ENCODE measurements around the gene SYNDIG1. TPM values are rescaled to one million over a fixed set of nuclear protein-coding genes. Genes with fewer than 3 reads are reported as not detected.

Gene SYNDIG1
- total RNA-seq, 4 donors from 2014 or later: 8.3 to 12.4 (median 10.2) TPM

DNA sequence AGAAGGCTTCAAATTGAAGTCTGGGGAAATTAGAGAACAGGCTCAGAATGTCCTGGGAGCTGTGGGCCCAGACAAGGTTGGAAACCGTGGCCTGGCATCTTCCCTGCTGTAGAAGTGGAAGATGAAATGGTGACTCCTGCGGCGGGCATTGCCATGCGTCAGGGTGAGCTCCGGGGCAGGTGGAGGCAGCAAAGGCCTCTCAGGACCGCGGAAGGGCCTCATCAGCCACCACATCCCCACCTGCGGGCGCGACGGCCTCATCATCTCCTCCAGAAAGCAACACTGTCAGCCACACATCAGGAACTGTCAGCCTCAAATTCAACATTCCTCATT, 161.7 kb downstream of the SYNDIG1 start:
- TF ChIP-seq, protein P1, sequence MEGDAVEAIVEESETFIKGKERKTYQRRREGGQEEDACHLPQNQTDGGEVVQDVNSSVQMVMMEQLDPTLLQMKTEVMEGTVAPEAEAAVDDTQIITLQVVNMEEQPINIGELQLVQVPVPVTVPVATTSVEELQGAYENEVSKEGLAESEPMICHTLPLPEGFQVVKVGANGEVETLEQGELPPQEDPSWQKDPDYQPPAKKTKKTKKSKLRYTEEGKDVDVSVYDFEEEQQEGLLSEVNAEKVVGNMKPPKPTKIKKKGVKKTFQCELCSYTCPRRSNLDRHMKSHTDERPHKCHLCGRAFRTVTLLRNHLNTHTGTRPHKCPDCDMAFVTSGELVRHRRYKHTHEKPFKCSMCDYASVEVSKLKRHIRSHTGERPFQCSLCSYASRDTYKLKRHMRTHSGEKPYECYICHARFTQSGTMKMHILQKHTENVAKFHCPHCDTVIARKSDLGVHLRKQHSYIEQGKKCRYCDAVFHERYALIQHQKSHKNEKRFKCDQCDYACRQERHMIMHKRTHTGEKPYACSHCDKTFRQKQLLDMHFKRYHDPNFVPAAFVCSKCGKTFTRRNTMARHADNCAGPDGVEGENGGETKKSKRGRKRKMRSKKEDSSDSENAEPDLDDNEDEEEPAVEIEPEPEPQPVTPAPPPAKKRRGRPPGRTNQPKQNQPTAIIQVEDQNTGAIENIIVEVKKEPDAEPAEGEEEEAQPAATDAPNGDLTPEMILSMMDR (IDR thresholded peaks at IDR 0.05): no peak
- no peak for TF ChIP-seq POLR2A (IDR thresholded peaks at IDR 0.05)
- no peak overlapping the region for H3K4me3 ChIP-seq (replicated peaks in 1 of 3)
- H3K36me3 ChIP-seq: no peaks in the 10 kb centered on the region
- H3K4me1 ChIP-seq: no peaks in the 10 kb centered on the region
- intact Hi-C loops (cut with DNase I): no loop called here
- no peak for DNase-seq
- no peaks in the 10 kb centered on the region for H3K27me3 ChIP-seq
- H3K27ac ChIP-seq: no peak overlapping the region
- 97% methylated on average over 11 of the region's 11 CpGs for WGBS, 2 donors
- H3K9me3 ChIP-seq: no peaks in the 10 kb centered on the region

DNA sequence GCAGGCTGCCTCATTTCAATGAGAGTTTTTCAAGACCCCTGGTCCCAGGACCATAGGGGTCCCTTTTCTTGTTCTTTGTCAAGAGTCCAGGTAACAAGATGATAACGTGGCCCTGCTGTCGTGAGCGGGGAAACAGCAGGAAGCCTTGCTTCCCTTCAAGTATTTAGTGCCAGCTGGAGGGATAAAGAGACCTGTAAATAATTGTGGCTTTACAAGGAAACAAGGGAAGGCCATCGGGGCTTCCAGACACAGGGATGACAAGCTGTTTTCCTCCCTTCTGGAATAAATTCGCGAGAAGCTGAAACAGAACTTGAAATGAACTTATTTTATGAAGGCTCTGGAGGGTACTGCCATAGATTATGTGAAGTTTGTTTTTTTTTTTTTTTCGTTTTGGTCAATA, 163.2 kb downstream of the SYNDIG1 start:
- Histone ChIP-seq H3K9me3 (no peaks in the 10 kb centered on the region), H3K36me3 (no peaks in the 10 kb centered on the region), H3K27me3 (no peaks in the 10 kb centered on the region), H3K4me3 (replicated peaks in 1 of 3) (no peak overlapping the region), H3K27ac (no peak overlapping the region), H3K4me1 (no peaks in the 10 kb centered on the region)
- intact Hi-C loops (cut with DNase I): no loop called here
- TF ChIP-seq, protein P1 (IDR thresholded peaks at IDR 0.05): no peak
- no peak for TF ChIP-seq POLR2A (IDR thresholded peaks at IDR 0.05)
- 75 to 78% methylated on average over 7 of the region's 7 CpGs for WGBS, 2 donors
- no peak for DNase-seq

DNA sequence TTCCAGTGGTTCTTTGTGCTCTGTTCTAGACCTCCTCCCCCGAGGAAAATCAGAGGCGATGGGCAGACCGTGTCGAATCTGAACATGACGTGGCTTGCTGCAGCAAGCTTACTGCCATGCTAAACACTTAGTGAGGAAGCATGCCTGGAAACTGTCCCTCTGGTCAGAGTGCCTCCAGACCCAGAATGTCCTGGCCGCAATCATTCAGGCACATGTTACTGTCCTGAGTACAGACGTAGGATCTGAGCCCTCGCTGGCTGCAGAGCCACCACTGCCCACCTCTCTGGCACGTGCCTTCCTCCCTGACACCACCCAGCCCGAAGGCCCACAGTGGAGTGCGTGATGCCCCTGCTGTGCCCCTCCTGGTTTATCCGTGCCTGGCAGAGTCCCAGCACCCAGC, 163.6 kb downstream of the SYNDIG1 start:
- Histone ChIP-seq H3K27ac (no peak overlapping the region), H3K9me3 (no peaks in the 10 kb centered on the region), H3K27me3 (no peaks in the 10 kb centered on the region), H3K4me3 (replicated peaks in 1 of 3) (no peak overlapping the region), H3K4me1 (no peaks in the 10 kb centered on the region), H3K36me3 (no peaks in the 10 kb centered on the region)
- intact Hi-C loops (cut with DNase I): no loop called here
- 83 to 86% methylated on average over 12 of the region's 12 CpGs for WGBS, 2 donors
- no peak for TF ChIP-seq POLR2A (IDR thresholded peaks at IDR 0.05)
- TF ChIP-seq, protein P1 (IDR thresholded peaks at IDR 0.05): no peak
- no peak for DNase-seq

DNA sequence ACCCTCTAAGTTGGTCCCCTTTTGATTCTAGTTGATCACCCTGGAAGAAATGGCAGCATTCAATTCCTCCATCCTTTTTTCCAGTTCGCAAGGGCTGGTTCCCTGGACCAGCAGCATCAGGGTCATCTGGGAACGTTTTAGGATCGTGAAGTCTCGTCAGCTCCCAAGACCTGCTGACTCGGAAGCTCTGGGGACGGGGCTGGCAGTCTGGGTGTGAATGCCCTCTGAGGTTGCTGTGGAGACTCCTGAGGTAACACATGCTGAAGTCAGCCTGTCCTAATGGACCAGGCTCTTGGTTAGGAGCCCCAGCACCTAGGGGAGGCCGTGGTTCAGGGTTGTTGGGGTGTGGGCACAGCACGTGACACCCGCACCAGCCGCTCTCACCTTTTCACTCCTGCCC, 164.1 kb downstream of the SYNDIG1 start:
- TF ChIP-seq, protein P1 (IDR thresholded peaks at IDR 0.05): no peak
- no peak for TF ChIP-seq POLR2A (IDR thresholded peaks at IDR 0.05)
- intact Hi-C loops (cut with DNase I): no loop called here
- WGBS, 2 donors: 95% methylated on average over 10 of the region's 10 CpGs
- Histone ChIP-seq H3K36me3 (no peaks in the 10 kb centered on the region), H3K4me1 (no peaks in the 10 kb centered on the region), H3K9me3 (no peaks in the 10 kb centered on the region), H3K27ac (no peak overlapping the region), H3K4me3 (replicated peaks in 1 of 3) (no peak overlapping the region), H3K27me3 (no peaks in the 10 kb centered on the region)
- DNase-seq: no peak

DNA sequence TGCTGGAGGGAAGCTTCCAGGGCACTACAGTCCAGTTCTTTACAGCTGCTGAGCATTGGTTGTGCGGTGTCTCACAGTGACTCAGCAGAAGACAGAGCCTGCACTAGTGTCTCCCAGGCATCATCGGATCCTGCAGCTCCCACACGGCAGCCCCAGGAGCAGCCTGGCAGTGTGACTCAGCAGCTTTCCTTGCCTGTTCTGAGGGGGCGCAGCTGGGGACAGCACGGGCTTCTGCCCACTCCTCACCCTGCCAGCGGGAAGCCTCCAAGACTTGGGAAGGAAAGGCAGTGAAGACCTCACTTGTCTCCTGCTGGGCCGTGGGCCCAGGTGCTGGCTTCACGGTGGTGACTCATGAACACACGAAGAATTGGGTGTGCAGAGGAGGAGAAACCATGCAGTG, 165.4 kb downstream of the SYNDIG1 start:
- Histone ChIP-seq H3K36me3 (no peaks in the 10 kb centered on the region), H3K27me3 (no peaks in the 10 kb centered on the region), H3K27ac (no peak overlapping the region), H3K4me3 (replicated peaks in 1 of 3) (no peak overlapping the region), H3K9me3 (no peaks in the 10 kb centered on the region), H3K4me1 (no peaks in the 10 kb centered on the region)
- TF ChIP-seq, protein P1 (IDR thresholded peaks at IDR 0.05): no peak
- TF ChIP-seq POLR2A (IDR thresholded peaks at IDR 0.05): no peak
- peak; percentile 53 to 55 for DNase-seq
- 75 to 79% methylated on average over 6 to 8 of the region's 9 CpGs for WGBS, 2 donors
- intact Hi-C loops (cut with DNase I): no loop called here
